ENCODE data around the gene DMAC2L.

GRCh38 chr14:50338587-50338986 is 26.5 kb downstream of the DMAC2L start:
- TF ChIP-seq CTCF (IDR thresholded peaks at IDR 0.05 in 2 of 3, conservative IDR thresholded peaks at IDR 0.05 in 1 of 3; ENCODE audit: borderline replicate concordance in 1 of 3, insufficient read depth in 1 of 3, low read depth in 2 of 3, low read length in 2 of 3) (no peak), POLR2A (IDR thresholded peaks at IDR 0.05; ENCODE audit: borderline replicate concordance, extremely low read depth, insufficient read depth, insufficient read length) (no peak), RAD21 (IDR thresholded peaks at IDR 0.05; ENCODE audit: low read depth) (no peak), REST (IDR thresholded peaks at IDR 0.05; ENCODE audit: low read depth) (no peak), SIN3A (IDR thresholded peaks at IDR 0.05; ENCODE audit: low read depth) (no peak), EGR1 (IDR thresholded peaks at IDR 0.05; ENCODE audit: low read depth) (no peak), POLR2AphosphoS5 (IDR thresholded peaks at IDR 0.05; ENCODE audit: low read depth, low read length) (no peak), EZH2phosphoT487 (IDR thresholded peaks at IDR 0.05; ENCODE audit: borderline replicate concordance) (no peak)
